ENCODE results near the gene SHISA5.
A peak's percentile ranks its signal among the peaks of the same experiment; 100 is the strongest.

The SHISA5 gene

DNA sequence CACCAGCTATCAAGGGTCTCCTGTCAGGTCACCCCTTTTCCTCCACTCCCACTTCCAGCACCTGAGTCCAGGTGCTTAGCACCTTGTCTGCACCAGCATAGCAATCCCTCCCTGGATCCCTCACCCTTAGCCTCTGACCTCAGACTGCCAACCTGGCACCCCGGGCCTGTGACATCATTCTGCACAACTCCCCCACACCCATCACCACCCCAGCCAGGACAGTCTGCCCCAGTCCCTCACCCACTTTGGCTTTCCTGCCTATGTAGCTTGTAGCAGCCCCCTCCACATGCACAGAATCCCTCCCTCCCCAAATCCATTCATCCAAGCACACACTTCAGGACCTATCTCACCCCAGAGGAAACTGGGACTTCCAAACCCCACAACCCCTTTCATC, 73.3 kb downstream of the SHISA5 start:
- DNase-seq (ENCODE audit: low spot score), result no peak

DNA sequence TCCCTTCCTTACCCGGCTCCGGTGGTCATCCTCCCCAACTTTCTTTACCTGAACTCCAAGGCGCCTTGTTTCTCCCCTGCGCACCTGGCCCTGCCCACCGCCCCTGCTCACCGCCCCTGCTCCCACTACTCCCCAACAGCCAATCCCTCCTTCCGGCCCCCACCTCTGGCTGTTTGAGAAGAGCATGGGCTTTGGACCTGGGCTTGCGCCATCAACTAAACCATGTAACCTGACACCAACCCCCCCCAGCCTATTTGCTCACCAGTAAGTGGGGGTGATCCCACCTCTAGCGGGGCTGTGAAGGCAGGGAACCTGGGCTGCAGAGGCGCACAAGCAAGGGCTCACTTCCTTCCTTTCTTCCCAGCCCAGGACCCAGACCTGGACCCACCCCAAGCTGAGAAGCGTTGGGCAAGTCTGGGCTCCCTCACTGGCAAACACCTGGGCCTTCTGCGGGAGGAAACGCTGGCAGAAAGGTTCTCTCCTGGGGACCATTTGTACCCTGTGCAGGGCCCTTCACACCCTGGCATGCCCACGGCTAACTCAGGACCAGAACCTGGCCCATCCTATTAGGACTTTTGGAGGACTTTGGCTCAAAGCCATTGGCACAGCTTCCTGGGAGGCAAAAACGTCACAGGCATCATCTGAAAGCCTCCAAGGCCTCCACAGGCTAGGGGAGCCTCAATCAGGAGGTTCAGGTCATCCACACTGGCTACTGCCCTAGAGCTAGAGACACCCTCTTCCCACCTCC, 73.8 kb downstream of the SHISA5 start, which contains the start of gene PLXNB1:
Gene PLXNB1 (minus strand): TSS at position 127 of the 748 bp plus-strand sequence. CDS start 5,475 bp downstream, outside the sequence.
- DNase-seq (ENCODE audit: low spot score), result no peak

DNA sequence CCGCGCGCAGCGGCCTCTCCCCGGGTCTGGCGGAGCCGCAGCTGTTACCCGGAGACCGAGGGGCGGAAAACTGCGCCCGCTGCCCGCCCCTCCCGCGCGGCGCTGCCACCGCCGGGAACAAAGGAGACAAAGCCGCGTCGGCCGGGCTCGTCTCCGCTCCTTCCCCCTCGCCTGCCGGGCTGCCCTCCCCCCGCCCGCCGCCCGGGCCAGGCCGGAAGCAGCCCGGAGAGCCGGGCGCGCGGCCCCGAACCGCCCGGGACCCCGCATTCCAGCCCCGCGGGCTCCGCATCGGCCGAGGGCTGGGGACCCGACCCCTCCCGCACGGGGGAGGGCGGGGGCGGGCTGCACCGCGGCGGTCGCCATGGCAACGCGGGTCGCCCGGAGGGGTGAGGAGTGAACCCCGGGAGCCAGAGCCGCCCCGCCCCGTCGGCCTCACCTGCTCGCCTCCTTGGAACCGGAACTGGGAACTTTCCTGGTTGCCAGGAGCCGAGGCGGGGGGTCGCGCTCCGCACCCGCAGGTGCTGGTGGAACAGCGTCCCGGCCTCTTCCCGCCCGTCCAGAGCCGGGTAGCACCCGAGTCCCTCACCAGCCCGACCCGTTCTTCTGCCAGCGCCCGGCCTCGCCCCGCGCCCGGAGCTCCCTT, 74.5 kb downstream of the SHISA5 start:
- peak; percentile 75 for DNase-seq (ENCODE audit: low spot score)

DNA sequence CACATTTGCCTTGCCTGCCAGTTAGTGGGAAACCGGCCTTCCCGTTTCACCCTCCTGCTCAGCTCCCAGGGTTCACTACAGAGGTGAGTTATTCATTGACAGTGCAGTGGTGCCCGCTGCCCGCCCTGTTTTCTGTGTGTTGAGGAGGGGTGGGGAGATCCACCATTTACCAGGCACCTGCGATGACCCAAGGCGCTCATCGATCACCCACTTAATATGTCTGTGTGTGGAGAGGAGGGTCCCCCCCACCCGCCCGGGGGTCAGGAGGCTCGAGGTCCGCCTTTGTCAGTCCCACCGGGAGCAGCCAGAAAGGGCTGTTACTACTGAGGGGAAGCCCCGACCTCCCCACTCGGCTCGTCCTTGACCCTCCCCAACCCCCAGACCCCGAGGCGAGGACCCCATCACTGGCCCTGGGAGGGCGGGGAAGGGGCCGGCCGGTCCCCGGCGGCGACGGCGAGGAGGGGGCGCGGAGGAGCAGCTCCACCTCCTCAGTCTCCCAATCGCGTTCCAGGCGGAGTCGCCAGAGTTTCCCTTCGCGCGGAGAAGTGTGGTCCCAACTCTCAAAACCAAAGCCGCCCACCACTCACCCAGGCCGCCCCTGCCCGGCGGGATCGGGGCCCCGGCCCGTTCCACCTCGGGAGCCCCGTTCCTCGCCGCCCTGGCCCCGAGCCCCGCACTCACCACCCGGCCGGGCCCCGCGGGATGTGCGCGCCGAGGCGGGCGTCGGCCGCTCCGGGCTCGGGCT, 75.2 kb downstream of the SHISA5 start:
- DNase-seq (ENCODE audit: low spot score), result peak; percentile 80

DNA sequence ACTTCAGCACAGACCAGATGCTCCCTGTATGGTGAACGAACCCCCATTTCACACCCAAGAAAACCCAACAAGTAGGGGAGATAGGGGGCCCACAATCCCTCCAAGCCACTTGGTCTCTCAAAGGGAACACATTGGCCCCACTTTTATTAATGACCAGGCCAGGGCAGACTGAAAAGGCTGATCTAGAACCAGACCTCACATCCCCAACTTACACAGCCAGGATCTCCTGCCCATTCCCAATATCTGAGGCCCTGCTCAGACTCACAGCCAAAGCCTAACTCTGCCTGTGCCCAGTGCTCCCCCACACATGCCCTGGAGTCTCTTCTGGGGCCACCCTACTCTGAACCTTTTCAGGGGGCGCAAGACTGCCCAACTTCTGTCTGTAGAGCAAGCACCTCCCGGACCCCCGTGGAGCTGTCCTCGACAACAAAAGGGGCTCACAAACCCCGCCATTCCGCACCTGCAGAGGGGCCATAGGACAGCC, 75.8 kb downstream of the SHISA5 start:
- no peak for DNase-seq (ENCODE audit: low spot score)

DNA sequence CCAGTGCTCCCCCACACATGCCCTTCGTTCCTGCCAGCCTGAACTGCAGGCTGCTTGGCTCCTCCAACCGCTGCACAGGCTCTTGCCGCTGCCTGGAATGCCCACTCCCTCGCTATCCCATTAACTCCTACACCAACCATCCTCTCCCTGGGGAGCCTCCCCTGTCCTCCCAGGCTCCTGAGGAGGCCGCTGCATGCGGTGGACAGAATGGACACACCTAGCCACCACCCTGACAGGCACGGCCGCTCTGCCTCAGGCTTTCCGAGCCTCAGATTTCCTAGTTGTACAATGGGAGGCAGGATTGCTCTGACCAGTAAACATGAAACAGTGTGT, 76.4 kb downstream of the SHISA5 start:
- DNase-seq (ENCODE audit: low spot score), result no peak

DNA sequence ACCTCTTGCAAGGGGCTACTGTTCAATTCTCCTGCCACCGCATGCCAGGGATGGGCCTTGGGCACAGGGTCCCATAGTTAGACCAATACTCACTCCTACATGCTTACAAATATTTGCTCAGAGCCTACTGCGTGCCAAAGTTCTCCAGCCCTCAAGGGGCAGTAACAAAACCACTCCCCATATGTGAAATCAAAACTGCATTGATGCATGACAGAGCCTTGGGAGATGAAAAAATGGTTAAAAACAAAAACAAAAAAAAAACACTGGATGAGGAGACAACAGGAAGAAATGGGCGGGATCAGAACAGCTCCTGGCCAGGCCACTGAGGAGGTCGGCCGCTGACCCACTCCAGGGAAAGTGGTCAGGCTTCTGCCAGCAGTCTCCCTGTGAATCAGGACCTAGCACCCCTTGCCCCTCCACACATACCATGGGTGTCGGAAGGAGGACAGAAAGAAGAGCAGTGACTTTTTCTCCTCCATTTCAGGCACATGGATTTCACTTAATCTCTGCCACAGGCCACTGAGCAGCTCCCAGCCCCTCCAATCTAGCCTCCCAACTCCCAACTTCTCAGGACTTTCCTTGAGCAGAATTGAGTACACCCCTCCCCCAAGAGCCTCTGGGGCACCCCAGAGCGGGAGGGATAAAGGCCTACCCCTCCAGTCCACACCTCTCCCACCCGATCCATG, 76.9 kb downstream of the SHISA5 start:
- DNase-seq (ENCODE audit: low spot score), result no peak

DNA sequence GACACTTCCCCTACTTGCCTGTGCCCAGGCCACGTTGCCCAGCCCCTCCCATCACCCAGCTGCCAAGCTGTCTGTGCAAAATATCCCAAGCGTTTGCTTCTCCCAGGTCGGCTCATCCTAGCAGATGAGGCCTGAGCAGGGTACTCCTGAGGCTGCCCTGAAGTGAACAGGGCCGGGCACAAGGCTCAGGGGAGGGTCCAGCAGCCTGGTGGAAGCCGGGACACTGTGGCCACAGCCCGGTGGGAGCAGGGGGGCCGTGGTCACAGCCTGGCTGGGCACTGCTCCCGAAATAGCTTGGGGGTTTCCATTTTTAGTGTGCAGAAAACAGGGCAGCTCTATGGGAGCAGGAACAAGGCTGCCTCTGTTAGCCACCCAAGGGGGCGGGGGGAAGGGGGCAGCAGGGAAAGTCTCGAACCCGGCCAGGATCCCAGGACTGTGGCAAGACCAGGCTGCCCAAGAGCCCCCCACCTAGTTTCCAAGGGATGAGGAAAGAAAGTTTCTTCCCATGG, 77.5 kb downstream of the SHISA5 start:
- DNase-seq (ENCODE audit: low spot score), result no peak

DNA sequence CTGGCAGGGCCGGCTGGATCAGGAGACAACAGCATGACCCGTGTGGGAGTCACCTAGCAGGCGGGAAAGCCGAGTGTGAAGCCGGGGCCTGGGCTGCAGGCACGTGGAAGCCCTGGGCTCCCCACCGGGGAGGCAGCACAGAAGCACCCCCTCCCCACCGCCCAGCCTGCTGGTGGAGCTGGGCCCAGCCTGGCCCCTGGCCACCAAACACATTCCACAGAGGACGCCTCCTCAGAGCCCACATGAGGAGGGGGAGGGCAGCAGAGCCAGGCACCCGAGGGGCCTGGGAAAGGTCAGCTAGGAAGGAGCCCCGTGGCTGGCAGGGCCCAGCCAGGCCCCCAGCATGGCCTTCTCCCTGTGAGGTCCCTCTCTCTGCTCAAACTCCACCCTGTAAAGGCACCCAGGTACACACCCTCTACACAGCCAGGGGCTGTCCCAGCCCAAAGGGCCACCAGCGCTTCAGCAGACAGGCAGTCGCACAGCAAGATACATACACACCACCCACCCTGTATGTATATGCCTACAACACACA, 78.6 kb downstream of the SHISA5 start:
- no peak for DNase-seq (ENCODE audit: low spot score)

DNA sequence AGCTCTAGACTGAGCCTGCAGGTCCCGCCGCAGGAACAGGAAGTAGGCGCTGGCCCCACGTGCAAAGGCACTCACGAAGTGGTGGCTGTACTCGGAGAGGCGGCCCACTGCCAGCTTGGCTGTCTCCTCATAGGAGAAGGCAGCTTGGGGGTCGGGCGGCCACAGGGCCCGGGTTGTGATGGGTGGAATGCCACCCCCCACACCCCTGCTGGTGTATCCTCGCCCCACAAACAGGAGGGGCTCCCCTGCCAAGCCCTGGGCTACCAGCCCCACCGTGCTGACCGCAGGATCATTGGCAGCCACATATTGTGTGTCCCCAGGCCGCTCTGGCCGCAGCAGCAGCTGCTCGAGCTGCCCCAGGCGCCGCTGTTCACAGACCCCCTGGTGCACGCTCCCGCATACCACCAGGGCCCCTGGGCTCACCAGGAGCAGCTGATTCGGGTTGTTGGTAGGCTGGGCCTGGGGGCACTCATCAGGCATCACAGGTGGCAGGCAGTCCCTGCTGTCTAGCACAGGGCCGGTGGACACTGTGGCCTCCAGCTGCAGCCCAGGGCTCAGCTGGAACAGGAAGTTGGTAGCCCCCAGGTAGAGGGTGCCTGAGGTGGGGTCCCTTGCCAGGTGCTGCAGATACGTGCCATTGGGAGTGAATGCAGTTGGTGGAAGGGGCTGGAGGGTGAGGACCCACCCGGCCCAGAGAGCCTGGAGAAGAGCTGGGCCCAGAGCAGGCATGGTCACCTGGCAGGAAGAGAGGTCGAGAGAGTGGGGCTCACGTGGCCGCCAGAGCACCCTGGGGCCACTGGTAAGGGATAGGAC, 79.9 kb downstream of the SHISA5 start:
- no peak for DNase-seq (ENCODE audit: low spot score)

DNA sequence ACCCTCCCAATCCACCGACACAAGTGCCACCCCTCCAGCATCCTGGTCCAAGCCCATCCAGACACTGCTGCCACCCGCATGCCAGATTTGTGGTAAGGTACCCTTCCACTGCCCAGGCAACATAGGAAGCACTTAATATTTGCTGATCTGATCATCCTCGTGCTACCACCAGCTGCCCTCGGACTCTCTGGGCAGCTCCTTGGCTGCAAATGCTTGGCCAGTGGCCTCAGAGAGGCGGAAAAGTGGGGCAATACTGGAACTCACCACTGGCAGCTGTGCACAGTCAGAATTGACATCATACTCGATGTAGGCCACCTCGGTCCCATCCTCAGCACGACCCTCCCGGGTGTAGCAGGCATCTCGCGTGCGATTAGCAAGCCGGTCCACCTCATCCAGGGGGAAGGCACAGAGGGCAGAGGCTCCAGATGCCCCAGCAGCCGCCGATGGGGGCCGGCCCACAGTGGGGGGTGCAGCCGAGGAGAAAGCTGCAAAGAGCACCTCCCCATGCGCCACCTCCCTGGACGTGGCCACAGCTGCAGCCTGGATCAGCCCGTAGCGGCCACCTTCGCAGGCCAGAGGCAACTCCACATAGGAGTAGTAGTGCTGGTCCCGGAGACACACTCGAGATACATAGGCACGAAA, 80.6 kb downstream of the SHISA5 start:
- no peak for DNase-seq (ENCODE audit: low spot score)

DNA sequence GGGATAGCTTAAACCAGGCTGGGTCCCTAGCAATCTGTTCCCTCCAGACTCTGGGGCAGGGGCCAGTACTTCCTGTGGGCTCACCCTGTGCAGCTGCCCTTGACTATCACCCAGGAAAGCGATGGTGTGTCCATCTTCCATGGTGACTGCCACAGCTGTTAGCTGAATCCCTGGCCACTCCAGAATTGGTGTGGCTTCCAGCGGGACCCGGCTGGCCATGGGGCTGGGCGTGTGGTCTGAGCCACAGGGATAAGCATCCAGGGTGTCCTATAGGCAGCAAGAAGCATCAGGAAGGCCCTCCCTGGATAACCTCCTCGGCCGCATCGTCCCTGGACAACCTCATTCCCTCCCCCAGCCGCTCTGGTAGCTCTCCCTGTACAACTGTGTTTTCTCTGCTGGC, 81.3 kb downstream of the SHISA5 start:
- DNase-seq (ENCODE audit: low spot score), result no peak

DNA sequence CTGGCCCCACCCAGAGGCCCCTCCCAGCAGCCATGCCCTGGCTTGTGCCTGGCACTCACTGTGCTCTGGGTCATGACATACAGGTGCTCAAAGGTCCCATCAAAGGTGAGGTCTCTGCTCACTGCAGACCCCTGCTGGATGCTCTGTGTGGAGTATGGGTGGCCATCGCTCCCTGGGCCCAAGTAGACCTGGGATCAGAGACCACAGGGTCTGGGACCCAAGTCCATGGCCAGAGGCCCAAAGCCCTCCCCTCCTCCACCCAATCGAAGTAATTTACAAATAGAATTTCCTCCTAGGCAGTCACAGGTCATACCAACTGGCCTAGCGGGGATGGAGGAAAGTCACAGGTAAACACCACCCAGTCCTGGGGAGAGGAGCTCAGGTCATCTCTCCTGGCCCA, 81.7 kb downstream of the SHISA5 start:
- no peak for DNase-seq (ENCODE audit: low spot score)

DNA sequence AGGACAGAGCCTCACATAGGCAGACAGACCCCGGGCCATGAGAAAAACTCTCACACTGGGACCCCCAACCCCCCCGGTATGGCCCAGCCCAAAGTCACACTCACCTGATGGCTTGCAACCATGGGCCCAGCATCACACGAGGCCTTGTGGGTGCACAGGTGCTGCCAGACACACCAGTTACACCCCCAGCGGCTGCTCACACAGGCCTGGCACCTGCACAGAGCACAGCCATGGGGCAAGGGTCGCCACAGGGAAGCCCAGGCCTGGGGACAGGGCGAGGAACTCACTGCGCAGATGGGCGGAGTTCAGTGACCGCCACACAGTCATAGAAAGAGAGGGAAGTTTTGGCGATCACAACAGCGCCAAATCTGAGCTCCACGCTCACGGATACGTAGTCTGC, 83.4 kb downstream of the SHISA5 start:
- no peak for DNase-seq (ENCODE audit: low spot score)

DNA sequence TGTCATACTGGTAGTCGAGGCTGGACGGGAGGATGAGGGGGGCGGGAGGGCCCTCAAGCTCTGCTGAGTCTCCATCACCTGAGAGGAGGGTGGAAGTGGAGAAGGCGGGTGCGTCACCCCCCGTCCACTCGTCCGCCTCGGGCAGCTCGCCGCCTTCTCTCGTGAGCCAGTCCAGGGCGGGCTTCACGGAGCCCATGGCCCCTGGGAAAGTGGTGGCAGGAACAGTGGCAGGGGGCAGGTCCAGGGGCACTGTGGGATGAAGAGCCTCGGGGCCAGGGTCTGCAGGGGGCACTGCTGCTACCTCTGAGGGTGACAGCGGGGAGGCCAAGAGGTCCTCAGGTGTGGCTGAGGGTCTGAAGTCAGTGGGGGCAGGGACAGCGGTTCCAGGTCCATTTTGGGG, 84.4 kb downstream of the SHISA5 start:
- DNase-seq (ENCODE audit: low spot score), result no peak

DNA sequence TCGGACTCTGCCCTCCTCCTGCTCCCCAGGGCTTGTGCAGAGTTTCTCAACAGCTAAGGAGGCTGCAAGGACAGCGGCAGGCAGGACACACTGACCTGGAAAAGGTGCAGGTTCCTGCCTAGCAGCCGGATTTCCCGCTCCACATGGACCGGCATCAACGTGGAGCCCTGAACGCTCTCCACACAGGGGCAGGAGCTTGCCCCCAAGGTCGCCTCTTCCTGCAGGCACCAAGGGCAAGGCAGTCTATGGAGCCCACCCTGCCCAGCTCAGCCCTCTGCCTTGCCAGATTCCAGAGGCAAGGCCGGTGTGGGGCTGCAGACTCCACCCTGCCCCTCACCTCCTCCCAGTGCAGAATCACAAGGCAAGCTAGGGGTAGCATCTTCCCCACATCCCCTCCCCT, 84.8 kb downstream of the SHISA5 start:
- no peak for DNase-seq (ENCODE audit: low spot score)

DNA sequence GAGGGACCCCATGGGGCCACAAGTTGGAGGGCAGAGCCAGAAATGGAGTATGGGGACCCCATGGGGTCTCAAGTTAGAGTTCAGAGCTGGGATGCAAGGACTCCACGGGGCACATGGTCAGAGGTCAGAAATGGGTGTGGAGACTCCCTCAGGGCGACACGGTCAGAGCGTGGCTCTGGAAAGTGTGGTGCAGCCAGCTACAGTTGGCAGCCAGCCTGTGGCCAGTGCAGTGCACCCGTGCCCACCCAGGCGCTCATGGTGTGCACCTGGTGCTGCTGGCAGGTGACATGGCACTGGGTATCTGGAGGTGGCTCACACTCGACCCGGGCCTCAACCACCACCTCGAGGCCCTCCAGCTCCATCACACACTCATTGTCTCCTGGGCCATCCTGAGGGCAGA, 85.3 kb downstream of the SHISA5 start:
- DNase-seq (ENCODE audit: low spot score), result no peak

DNA sequence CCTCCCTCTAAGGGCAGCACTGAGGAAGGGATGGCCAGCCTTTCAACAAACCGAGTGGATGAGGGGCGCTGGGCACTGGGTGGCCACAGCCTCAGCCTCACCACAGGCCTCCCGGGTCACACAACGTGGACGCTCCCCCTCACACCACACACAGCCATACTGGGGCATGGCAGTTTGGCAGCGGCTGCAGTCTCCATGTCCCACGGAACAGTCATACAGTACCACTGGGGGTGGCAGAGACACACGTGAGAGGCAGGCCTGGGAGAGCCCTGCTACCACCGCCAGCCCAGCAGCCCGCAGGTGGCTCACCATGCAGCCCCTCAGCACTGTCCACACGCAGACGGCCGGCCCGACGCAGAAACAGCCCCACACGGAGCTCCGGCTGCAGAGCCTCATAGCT, 85.8 kb downstream of the SHISA5 start:
- DNase-seq (ENCODE audit: low spot score), result no peak

Data from left forelimb (tissue), 1 donor.